SW480 (cell line): ENCODE measurements around the gene LAMA5.

ENCODE experiments used
- DNase-seq: peaks from one replicate; pipeline ENCODE4 v3.0.0-alpha.2; 2016; ENCODE audit warnings: low spot score

The LAMA5 gene

GRCh38 chr20:62347445-62347844, 19.7 kb downstream of the LAMA5 start:
- DNase-seq = no peak

GRCh38 chr20:62347151-62347404, 20.0 kb downstream of the LAMA5 start:
- no peak for DNase-seq

GRCh38 chr20:62346398-62347150, 20.5 kb downstream of the LAMA5 start:
- no peak for DNase-seq

- DNase-seq = no peak
Observed at GRCh38 chr20:62345681-62346370, 21.3 kb downstream of the LAMA5 start.

GRCh38 chr20:62344782-62345181, 22.3 kb downstream of the LAMA5 start:
- no peak for DNase-seq

GRCh38 chr20:62344092-62344491, 23.0 kb downstream of the LAMA5 start:
- no peak for DNase-seq

GRCh38 chr20:62342910-62343309, 24.2 kb downstream of the LAMA5 start:
- DNase-seq = no peak

GRCh38 chr20:62339647-62340062, 27.5 kb downstream of the LAMA5 start:
- no peak for DNase-seq

GRCh38 chr20:62338294-62338620, 28.9 kb downstream of the LAMA5 start:
- no peak for DNase-seq

GRCh38 chr20:62337558-62338293, 29.4 kb downstream of the LAMA5 start:
- no peak for DNase-seq

GRCh38 chr20:62336775-62337557, 30.1 kb downstream of the LAMA5 start:
- no peak for DNase-seq

GRCh38 chr20:62336329-62336728, 30.8 kb downstream of the LAMA5 start:
- no peak for DNase-seq

GRCh38 chr20:62335532-62335931, 31.6 kb downstream of the LAMA5 start:
- no peak for DNase-seq

- no peak for DNase-seq
Observed at GRCh38 chr20:62334881-62335280, 32.2 kb downstream of the LAMA5 start.

GRCh38 chr20:62333820-62334595, 33.1 kb downstream of the LAMA5 start:
- no peak for DNase-seq

- DNase-seq = no peak
Observed at GRCh38 chr20:62332989-62333819, 33.9 kb downstream of the LAMA5 start.

- DNase-seq = no peak
Observed at GRCh38 chr20:62332421-62332820, 34.7 kb downstream of the LAMA5 start.

- no peak for DNase-seq
Observed at GRCh38 chr20:62331347-62331746, 35.8 kb downstream of the LAMA5 start.

GRCh38 chr20:62330576-62331317, 36.4 kb downstream of the LAMA5 start:
- DNase-seq = no peak
